OCI-LY7 (cell line): ENCODE data around the gene FABP6.

Experiments used
- CTCF ChIP-seq: fragments of 200-600 bp; sonication (generic); conservative IDR thresholded peaks from 2 replicates; pipeline ENCODE4 v1.5.1; 2014; ENCODE audit warnings: mild to moderate bottlenecking, antibody characterized with exemption, low read length, moderate library complexity, mixed read lengths
- EZH2phosphoT487 ChIP-seq: fragments of 200-600 bp; sonication (generic); IDR thresholded peaks from 2 replicates; pipeline ENCODE4 v1.6.1; 2018; ENCODE audit warnings: low read depth, borderline replicate concordance, mild to moderate bottlenecking, mixed run types, antibody characterized with exemption, low read length, moderate library complexity, mixed read lengths

GRCh38 chr5:160260006-160260775, 30.9 kb downstream of the FABP6 start:
- TF ChIP-seq CTCF, result no peak
- no peak for TF ChIP-seq EZH2phosphoT487
